Activated CD8-positive, alpha-beta memory T cell treated with anti-CD3 and anti-CD28 coated beads, Interleukin-2, amount 50 U/mL, for 1 hour (primary cell): Measurements from ENCODE around the gene ZCRB1.

ENCODE experiments used
- DNase-seq: peaks from one replicate; pipeline ENCODE4 v3.0.0-alpha.2; 2020; ENCODE audit errors: extremely low read depth

ZCRB1 gene

DNA sequence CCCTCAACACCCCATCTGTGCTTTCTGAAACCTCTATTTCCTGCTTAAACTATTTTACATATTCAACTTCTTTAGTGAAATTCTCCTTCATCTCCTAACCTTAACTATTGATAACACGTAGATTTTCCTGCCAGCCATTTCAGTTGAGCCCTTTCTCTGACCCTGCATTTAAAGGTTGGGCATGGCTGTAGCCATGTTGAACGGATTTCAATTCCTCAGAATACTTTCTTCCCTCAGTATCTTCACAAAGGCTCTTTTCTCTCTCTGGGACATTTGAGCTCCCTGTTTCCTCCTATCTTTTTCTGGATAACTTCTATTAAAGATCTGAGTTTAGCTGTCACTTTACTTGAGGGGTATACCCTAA lies 1.3 kb upstream of the ZCRB1 start:
- DNase-seq, result no peak

DNA sequence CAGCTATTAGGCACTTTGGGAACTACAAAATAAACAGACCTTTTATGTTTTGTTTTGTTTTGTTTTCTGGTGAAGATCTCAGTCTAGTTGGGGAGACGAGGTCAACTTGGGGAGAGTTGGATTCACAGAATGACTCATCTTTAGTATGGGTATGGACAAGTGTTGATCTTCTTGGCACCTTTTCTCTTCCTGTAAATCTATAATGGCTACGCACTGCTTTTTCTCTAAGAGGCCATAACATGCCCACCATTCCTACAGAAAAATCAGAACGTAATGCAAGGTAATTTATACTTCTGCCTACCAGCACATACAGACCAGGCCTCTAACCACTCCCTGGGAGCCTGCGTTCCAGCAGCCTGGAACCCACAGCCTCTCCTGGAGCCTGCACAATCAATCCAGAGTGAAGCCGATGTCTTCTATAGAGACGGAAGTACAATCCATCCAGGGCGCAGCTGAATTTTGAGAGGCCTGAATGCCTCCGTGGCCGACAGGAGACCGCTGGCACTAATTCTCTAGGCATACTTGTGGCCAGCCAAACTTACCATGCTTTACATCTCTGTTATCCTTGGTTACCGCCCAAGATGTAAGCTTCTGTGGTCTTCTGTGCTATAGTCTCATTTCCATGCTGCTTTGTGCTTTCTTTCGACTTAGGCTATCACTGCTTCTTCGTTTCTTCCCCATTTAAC lies 790 bp upstream of the ZCRB1 start:
- no peak for DNase-seq

DNA sequence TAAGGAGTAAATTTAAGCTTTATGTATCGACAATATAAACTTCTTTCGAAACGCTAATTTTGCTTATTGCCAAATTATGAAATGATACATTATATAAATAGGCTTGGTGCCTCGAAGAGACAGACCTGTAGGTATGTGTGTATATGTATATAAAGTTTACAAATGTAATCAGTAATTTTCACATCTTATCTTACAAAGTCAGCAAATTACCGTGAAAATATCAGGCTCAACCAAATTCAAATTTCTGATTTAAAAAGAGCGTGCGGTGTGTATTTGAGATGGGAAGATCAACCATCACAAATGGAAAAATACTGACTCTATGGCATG lies 605 bp downstream of the ZCRB1 start:
- no peak for DNase-seq

DNA sequence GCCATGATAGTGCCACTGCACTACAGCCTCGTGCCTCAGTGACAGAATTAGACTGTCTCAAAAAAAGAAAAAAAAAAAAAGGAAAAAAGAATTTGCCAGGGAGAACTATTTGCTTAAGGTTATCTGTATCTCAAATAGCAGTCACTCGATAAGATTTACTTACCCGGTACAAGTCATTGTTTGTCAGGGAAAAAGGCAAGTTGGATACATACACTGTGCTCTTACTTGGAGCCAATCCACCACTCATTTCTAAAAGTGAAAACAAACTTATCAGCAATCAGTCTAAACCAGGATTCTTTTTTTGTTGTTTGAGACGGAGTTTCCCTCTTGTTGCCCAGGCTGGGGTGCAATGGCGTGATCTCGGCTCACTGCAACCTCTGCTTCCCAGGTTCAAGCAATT lies 2.0 kb downstream of the ZCRB1 start:
- DNase-seq, result no peak

DNA sequence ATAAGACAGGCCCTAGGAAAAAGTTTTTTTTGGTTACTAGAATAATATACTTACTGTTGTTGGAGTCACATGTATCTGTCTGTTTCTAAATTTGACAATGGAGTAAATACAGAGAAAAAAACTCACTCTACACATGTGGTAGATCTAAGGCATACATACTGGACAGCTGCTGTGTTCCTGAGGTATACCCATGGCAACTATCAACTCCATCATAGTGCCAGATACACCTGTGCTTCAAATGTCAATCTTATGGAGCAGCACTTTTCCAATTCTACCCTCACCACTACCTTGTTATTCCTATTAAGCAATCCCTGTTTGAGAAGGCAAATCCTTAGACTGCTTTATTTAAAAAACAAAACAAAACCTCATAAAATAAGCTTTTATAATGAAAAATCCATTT lies 3.3 kb downstream of the ZCRB1 start:
- no peak for DNase-seq

DNA sequence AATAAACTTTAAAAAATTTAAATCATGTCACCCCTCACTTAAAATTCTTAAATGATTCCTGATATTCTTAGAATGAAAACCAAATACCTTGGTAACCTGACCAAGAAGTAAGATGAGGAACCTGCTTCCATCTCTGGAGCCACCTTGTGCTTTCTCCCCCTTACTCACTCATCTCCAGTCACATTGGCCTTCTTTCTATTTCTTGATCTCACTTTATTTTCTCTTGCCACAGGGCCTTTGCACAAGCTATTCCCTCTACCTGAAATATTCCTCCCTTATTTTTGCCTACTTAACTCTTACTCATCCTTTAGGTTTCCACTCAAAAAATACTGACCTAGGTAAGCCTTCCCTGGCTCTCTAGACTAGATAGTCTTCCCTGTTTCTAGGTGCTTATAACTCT lies 5.1 kb downstream of the ZCRB1 start:
- no peak for DNase-seq

DNA sequence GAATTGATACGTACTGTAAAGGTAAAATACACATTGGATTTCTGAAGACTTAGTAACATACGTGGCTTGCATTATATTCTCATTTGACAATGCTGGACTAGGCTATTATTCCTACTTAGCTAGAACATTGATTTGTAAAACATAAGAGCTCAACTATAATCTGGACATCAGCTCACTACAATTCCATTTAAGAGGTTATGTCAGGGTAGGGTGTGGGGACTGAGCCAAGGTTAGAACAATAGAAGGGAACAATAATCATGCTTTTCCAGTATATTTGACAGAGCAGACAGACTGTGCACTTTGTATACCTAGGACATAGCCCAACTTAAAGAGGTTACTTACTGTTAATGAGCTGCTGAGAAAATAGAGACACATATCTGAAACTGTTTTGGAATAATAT lies 10.8 kb downstream of the ZCRB1 start:
- no peak for DNase-seq

DNA sequence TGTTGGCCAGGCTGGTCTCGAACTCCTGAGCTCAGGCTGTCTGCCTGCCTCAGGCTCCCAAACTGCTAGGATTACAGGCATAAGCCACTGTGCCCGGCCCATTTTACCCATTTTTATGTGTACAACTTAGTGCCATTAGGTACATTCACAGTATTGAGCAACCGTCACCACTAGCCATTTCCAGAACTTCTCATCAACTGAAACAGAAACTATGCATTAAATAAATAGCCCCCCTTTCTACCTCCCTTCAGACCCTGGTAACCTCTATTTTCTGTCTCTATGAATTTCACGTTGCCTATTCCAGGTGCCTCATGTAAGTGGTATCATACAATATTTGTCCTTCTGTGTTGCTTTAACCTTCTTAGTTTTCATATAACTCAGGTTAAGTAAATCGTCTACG lies 15.9 kb downstream of the ZCRB1 start:
- DNase-seq, result no peak

DNA sequence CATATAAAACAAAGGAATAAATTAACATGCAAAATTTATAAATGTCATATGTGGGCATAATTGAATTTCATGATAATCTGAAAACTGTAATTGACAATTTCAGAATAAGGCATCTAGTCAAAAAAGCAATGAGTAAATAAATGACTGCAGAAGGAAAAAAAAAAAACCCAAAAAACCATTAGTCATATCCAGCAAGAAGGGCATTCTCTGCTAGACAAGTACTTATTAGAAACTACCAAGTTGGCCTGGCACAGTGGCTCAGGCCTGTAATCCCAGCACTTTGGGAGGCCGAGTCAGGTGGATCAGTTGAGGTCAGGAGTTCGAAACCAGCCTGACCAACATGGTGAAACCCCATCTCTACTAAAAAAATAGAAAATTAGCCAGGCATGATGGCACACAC lies 17.5 kb downstream of the ZCRB1 start:
- no peak for DNase-seq

DNA sequence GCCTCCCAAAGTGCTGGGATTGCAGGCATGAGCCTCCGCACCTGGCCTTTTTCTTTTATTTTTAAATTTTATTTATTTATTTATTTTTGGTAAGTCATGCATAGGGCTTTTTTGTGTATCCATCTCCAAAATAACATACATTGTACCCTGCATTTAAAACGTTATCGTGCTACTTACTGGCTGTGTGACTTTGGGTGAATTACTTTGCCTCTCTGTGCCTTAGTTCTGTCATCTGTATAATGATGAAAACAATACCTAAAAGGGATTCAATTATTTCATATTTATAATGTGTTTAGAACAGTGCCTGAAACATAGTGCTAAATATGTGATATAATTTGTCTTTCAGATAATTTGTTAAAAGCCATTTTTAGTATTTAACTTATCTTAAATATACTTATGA lies 19.6 kb downstream of the ZCRB1 start:
- DNase-seq, result no peak

DNA sequence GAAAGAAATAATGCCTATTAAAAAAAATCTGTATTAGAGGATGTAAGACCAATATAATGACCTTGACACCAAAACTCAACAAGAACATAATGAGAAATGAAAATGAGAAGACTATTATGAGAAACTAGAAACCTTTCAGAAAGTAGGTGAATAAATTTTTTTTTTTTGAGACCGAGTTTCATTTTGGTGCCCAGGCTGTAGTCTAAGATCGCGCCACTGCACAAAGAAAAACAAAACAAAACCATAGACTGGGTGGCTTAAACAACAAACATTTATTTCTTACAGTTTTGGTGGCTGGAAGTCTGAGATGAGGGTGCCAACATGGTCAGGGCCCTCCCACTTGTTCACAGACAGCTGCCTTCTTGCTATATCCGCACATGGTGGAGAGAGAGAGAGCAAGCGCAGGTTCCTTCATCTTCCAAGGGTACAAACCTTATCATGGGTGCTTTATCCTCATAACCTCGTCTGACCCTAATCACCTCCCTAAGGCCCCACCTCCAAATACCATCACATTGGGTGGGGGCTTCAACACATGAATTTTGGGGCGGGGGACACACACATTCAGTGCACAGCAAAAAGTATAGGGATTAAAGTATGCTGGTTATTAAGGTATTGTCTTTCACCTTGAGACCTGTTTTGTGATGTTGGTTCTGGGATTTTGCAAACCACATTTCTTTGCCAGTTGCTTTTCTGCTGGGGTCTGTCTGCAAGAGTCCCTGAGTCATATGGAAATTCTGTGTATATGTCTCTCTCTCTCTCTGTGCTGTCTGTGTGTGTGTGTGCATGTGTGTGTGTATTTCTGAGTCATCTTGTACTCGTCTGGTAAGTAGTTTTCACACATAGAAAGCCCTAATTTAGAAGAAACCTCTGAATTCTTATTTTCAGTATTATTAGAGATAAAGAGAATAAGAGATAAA lies 26.2 kb downstream of the ZCRB1 start:
- DNase-seq, result no peak

DNA sequence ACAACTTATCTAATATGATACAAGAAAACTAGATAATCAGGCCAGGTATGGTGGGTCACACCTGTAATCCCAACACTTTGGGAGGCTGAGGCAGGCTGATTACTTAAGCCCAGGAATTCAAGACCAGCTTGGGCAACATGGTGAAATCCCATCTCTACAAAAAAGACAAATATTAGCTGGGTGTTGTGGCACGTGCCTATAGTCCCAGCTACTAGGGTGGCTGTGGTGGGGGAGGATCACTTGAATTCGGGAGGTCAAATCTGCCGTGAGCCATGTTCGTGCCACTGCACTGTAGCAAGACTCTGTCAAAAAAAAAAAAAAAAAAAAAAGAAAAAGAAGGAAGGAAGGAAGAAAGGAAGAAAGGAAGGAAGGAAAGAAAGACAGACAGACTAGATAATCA lies 27.0 kb downstream of the ZCRB1 start:
- no peak for DNase-seq

DNA sequence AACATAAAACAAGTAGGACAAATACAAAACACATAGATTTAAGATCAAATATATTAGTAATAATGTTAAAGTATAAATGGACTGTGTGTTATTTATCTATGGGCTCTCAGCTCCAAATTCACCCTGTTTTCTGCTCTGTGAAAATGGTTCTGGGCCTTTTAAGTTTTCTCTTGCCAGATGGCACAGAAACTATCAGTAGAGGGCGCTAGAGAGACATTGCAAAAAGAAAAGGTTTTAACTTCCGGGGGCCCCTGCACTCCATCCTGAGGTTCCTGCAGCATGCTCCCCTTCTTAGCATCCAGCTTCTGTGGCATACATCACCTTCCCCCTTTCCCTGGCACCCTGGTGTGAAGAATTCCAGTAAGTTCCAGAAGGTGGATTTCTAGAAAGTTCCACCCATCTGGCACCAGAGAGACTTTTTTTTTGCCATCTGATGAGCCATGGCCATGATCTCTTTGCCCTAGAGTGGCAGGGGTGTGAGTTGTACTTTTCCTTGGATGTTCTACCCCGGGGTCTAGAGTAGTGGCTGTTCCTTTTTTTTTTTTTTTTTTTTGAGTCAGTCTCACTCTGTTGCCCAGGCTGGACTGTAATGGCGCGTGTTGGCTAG lies 29.3 kb downstream of the ZCRB1 start:
- no peak for DNase-seq

DNA sequence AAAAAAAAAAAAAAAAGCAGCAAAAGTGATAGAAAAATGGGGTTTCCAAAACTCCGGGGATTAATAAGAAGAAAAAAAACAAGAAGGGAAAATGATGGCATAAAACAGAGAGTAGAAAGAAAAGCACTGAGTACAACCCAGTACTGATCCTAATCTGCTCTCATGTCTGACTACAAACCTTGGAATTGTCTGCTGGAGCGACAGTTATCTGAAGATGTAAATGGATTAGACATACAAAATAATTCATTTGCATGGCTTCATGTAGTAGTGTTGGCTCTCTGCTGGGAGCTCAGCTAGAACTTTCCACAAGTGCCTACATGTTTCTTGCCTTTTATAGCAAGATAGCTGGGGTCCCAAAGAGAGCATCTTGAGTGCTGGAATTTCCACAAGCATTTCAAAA lies 34.2 kb downstream of the ZCRB1 start:
- DNase-seq, result no peak

DNA sequence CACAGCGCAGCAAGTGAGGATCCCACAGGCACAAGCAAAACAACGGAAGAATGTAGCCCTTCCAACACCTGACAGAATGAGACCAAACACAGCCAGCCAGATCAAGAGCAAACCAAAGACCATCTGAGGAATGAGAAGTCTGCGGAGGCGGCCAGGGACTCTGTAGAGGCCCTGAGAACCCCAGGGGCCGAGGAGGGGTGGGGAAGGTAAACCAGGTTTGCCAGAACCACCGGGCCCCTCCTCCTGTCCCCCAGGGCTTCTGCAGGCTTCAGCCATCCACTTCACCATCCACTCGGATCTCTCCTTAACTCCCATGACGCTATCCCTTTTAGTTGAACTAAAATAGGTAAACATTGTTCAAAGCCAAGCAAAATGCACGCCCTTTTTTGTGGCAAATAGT lies 37.4 kb downstream of the ZCRB1 start:
- no peak for DNase-seq

DNA sequence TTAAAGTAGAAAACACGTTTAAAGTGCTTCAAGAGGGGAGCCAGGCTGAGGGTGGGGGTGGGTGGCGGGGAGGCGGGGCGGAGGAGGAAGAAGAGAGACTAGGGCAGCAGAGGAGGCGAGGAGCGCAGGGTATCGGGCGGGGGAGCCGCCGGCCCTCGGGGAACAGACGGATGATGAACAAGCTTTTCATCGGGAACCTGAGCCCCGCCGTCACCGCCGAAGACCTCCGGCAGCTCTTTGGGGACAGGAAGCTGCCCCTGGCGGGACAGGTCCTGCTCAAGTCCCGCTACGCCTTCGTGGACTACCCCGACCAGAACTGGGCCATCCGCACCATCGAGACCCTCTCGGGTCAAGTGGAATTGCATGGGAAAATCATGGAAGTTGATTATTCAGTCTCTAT lies 39.2 kb downstream of the ZCRB1 start:
- DNase-seq, result no peak

DNA sequence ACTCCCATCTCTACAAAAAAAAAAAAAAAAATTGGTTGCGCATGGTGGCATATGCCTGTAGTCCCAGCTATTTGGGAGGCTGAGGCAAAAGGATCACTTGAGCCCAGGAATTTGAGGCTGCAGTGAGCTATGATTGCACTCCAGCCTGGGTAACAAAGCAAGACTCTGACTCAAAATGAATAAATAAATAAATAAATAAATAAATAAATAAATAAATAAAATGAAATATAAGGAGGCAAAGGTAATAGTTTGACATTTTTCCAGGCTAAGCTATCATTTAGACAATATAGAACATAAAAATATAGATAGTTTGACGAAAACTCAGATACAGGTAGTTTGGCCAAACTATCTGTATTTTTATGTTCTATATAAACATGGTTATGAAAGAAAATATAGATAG lies 40.5 kb downstream of the ZCRB1 start:
- no peak for DNase-seq

DNA sequence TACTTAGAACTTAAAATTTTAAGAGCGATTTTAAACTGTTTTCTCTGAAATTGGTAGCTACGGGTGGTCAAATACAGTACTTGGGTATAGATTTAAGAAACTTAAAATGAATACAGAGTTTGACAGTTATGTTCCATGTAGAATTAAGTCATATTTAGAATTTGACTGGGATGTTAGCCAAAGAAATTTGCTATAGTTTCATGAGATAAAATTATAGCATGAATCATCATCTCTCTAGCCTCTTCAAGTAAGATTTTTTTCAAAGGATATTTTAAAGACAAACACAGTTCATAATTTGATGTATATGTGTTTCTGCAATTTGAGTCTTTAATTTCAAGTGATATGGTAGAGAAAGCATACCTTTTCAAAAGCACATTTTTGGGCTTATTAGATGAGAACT lies 41.0 kb downstream of the ZCRB1 start:
- no peak for DNase-seq

DNA sequence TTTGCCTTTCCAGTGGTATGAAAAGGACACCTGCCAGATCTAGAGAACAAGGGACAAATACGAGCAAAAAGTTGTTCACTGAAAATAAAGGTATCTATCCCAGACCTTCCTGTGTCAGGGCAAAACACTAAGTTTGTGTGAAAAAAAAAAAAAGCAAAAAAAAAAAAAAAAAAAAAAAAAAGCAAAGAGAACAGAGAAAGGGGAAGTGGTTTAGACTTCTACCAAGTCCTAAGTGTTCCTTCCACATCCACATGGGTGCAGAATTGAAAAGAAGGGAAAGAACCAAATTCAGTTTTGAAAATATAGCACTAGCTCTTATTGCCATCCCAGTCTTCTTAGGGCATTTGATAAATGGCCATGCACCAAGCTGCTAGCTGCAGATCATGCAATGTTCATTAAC lies 41.7 kb downstream of the ZCRB1 start:
- DNase-seq, result no peak

DNA sequence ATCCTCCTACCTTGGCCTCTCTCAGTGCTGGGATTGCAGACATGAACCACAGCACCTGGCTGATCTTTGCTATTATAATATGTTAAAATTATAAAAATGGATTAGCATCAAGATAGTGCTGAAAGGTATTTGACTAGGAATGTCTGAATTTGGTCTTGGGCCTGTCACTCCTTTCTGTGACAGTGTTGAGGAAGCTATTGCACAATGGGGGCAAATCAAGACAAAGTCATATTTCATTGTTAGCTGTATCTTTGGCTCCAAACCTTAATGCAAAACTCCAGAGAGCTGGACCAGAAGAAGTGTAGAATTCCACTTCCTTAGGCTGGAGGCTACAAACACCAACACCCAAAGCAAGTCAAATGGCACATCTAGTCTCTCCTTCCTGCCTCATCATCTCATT lies 42.2 kb downstream of the ZCRB1 start:
- DNase-seq, result no peak

DNA sequence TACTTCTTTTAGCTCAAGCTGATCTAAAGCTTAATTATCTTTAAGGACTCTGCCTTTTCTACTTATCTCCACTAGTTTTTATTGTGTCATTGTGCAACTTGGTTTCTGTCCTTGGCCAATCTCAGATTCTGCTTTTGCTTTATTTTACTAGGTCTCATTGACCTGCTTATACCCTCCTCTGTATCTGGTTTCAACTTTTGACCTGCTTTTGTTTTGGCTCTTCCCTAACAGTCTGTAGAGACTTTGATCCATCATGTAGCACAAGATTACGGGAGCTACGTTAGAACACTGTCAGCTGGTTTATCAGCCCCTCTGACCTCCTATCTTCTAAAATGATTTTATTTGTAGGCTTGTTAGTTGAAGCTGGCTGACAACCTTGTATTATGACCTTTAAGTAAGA lies 43.6 kb downstream of the ZCRB1 start:
- DNase-seq, result no peak

DNA sequence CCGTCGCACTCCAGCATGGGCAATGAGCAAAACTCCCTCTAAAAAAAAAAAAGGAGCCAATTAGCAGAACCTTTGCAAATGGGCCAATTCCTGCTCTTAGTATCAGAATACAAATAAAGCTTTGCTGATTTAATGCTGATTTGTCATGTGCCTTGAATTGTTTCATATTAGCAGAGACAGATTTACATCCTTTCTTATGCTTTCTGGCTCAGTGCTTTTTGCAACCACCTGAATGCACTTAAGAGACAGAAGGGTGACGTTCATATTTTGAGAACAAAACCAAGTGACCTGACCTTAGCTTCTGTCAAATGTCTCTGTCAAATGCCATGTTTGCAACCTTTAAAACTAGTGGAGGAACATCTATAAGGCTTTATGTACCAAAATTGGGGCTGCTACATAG lies 44.0 kb downstream of the ZCRB1 start:
- no peak for DNase-seq

DNA sequence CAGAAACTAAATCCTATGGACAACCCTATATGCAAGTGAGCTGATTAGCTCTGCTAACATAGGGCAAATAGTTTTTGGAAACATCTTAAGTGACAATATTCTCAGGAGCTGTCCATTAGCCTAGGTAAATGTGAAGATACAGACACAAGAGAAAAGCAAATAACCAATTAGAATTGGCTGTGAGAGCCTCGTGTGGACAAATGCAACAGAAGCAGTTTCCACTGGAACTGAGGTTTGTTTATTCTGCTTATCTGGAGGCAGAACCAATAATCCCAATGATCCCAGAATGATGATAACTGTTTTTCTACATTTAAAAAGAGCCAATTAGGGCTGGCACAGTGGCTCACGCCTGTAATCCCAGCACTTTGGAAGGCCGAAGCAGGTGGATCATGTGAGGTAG lies 44.6 kb downstream of the ZCRB1 start:
- no peak for DNase-seq
